ENCODE data around the gene GRHL1.
A peak's percentile ranks its signal among the peaks of the same experiment; 100 is the strongest.

GRHL1 gene

DNA sequence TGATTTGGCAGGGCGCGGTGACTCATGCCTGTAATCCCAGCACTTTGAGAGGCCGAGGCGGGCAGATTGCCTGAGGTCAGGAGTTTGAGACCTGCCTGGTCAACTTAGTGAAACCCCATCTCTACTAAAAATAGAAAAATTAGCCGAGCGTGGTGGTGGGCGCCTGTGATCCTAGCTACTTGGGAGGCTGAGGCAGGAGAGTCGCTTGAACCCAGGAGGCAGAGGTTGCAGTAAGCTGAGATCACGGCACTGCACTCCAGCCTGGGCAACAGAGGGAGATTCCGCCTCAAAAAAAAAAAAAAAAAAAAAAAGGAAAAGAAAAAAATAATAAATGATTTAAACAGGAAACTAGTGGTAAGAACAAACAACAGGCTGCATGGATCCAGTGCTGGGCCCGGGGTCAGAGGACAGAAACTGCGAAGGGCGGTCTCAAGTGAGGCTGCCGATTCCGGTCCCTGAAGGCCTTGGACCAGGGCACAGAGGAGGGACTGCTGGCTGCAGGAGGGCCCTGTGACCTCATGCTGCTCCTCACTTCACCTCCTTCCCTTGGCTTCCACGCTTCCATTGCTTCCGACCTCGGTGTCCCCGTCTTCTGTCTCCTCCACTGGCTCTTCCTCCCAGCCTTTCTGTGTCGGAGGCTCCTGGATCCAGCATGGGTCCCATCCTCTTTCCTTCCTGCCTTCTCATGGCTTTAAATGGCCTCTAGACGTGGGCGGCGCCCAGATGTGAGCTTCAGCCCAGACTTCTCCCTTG, 2.1 kb upstream of the GRHL1 start:
- DNase-seq (ENCODE audit: low read depth), result no peak

DNA sequence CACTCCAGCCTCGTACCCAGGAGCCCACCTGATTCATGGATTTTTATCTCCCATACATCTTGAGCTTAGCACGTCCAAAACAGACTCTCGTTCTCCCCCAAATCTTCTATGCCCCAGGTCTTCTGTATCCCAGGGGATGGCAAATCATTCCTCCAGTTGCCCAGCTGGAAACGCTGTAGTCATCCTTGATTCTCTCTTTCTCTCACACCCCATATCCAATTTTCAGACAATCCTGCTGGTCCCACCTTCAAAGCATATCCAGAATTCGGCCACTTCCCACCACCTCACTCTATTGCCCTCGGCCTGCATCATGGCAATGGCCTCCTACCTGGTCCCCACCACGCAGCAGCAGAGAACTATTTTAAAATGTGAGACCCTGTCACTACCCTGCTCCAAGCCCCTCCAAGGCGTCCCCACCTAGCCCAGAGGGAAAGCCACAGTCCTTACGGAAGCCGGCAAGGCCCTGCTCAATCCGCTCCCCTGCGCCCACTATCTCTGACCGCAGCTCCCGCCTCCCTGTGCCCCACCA, 1.4 kb upstream of the GRHL1 start:
- DNase-seq (ENCODE audit: low read depth), result no peak

DNA sequence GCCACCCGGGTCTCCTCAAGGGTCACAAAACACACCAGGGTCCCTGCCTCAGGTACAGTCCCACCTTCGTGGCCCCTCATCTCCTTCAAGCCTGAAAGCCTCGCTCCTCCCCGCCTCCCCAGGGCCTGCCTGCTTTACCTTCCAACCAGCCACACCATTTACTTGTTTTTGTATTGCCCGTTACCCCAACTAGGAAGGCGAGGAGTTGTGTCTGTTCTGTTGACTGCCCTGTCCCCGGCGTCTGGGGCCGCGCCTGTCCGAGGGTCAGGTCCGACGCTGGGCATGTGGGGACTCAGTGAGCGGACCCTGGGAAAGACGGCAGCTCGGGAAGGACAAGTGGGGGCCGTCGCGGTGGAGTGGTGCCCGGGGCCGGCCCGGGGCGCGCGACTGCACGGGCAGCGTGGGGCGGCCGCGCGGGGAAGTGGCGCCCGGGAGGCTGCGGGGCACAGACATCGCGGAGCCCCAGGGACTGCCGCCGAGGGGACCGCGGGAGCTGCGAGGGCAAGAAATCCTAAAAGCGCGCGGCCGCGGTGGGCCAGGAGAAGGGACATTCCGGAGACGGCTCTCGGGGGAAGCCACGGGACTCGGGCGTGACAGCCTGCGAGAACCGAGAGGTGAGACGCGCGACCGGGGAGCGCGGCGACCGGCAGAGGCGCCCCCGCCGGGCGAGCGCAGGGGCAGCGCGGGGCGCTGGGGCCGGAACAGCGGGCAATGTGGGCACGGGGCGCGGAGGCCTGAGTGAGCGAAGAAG, 797 bp upstream of the GRHL1 start:
- DNase-seq (ENCODE audit: low read depth), result no peak

DNA sequence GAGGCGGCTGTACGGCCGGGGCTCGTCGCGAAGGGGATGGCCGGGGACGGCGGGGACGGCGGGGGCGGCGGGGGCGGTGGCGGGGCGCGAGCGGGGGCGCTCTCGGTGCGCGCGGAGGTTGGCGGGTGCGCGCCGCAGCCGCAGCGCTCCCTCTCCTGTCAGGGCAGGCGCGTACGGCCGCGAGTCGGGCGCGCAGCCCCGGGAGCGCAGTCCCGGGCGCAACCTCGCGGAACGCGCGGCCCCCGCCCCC, 296 bp upstream of the GRHL1 start:
- no peak for DNase-seq (ENCODE audit: low read depth)

DNA sequence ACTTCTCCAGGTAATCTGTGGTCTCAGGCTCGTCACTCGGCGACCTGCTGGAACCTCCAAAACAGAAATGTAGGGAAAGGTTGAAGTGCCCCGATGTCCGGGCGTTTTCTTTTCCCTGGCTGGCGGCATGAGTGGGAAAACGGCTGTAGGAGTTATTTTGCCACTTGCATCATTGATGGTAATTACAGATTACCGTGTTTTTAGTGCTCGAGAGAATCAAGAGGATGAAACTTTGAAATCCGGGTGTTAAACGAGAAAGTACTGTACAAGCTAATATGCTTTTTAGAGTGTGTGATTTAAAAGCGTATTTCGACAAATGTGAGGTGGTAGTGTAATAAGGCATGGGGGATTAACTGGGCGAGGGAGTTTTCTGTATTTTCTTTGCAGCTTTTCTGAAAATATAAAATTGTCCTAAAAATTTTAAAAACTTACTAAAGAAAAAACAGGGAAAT, 819 bp downstream of the GRHL1 start:
- DNase-seq (ENCODE audit: low read depth), result no peak

DNA sequence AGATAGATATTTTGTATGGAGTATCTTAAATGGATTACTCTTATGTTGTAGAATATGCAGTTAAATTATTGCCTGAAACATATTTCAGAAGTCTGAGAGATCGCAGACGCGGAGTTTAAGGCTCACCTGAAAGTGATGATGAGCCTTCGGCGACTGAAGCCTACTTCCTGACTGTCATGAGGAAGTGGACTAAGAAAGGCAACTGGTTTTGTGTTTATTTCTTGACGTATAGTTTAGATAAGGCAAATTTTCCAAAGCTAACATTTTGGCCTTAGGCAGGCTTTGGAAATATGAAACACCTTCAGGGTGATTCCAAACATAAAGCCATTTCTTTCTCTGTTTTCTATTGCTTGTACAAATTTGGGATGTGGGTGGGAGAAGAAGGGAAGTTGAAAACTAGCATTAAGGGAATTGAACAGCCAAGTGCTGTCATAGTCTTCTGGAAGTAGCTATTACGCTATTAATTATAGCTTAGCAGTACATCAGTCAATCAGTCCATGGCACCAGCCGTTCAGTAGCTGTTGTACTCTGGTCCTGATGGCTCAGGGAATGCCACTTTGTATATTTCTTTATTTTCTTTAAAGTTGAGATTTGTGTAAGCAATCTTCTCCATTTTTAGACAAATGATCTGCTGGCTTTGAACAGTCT, 1.5 kb downstream of the GRHL1 start:
- no peak for DNase-seq (ENCODE audit: low read depth)

DNA sequence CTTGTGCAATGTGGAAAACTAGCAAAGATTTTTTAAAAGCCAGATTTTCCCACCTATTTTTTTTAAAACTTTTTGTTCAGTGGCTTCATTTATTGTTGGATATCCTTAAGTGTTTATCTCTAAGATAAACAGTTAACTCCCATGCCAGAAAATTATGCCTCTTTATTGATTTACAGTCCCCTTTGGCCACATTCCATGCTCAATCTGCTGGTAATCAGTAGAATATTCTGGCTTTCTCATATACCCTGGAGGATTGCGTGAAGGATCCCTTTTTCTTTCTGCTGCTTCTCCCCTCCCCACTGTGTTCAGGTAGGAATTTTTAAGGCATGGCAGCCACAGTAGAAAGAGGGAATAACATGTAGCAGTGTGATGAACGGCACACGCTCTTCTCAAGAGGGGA, 2.6 kb downstream of the GRHL1 start:
- DNase-seq (ENCODE audit: low read depth), result no peak

DNA sequence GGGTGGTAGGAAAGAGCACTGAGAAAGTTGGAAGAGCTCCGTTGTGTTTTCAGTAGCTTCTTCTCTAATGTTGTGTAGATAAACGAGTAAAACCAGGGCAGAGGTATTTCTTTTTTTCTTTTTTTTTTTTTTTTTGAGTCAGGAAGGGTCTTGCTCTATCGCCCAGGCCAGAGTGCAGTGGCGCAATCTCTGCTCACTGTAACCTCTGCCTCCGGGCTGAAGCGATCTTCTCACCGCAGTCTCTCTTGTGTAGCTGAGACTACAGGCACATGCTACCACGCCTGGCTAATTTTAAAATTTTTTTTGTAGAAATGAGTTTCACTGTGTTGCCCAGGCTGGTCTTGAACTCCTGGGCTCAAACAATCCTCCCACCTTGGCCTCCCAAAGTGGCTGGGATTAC, 6.6 kb downstream of the GRHL1 start:
- DNase-seq (ENCODE audit: low read depth), result no peak

DNA sequence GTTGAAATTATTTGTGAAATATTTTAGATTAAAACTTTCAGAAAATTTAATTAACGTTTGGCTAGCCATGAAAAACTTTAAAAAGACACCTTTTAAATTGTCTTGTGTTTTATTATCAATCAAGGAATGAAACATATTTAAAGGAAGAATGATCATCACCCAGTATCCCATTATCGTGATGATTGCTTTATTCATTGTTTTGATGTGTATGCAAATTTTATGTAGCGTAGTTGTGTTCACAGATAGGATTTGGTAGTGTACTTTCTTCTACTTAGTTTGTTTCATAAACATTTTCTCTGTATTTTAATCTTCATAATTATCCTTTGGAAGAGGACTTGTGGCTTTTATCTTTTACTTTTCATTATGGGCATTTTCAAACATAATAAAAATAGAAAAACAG, 7.8 kb downstream of the GRHL1 start:
- no peak for DNase-seq (ENCODE audit: low read depth)

DNA sequence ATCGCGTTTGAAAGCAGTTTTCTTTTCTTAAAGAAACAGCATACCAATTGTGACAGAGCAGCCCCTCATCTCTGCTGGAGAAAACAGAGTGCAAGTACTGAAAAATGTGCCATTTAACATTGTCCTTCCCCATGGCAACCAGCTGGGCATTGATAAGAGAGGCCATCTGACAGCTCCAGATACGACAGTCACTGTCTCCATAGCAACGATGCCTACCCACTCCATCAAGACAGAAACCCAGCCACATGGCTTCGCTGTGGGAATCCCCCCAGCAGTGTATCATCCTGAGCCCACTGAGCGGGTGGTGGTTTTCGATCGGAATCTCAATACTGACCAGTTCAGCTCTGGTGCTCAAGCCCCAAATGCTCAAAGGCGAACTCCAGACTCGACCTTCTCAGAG, 9.5 kb downstream of the GRHL1 start:
- DNase-seq (ENCODE audit: low read depth), result no peak

DNA sequence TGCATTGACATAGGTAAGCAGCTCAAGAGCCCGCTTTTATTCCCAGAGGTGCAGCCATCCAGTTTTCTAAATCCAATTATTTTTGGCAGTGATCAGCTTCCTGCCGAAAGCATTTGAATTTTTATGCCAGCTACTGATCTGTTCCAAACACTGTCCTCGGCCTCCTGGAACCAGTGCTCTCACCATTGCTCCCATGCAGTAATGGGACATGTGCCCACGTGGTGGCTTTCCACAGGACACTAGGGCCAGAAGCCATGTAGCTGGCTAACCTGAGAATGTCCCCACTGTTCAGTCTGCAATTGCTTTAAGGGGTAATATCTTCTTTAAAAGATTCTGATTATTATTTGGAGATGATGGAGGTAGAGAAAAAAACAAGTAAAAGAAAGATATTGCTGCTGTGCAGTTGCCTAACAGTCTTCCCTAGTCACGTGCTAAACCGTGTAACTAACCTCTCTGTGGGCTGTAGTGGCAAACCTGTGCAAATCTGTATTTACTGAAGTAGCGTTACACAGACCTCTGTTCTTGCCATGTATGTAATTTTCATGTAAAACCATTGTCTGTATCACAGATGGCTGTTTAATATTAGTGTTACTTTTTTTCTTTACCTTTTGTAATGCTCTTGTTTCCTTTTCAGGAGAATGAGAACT, 13.0 kb downstream of the GRHL1 start:
- DNase-seq (ENCODE audit: low read depth), result no peak

DNA sequence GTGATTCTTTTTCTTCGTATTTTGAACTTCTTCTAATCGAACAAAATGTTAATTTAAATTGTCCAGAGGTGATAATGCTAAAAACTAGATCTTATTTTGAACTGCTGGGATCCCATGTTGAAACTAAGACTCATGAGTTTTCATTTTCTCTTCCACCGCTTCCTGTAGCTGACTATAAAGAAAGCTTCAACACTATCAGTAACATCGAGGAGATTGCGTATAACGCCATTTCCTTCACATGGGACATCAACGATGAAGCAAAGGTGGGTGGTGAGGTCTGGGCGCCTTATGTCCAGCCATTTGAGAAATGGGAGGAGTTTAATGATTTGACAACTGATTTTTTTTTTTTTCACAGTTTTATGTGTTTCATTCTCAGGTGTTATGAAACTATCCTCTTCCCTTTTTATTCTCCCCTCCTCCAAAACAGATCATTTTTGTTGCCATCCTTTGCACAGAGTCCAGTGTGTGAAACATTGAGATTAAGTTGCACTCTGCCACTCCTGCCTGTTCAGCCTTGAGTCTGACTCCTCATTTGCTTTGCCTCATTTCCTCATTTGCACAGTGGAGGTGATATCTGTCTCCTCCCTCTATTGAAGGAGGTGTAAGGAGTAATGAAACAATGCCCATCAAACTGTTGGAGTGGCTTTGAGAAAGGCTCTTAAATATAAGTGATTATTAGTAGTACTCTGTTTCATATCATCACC, 13.8 kb downstream of the GRHL1 start:
- DNase-seq (ENCODE audit: low read depth), result no peak

DNA sequence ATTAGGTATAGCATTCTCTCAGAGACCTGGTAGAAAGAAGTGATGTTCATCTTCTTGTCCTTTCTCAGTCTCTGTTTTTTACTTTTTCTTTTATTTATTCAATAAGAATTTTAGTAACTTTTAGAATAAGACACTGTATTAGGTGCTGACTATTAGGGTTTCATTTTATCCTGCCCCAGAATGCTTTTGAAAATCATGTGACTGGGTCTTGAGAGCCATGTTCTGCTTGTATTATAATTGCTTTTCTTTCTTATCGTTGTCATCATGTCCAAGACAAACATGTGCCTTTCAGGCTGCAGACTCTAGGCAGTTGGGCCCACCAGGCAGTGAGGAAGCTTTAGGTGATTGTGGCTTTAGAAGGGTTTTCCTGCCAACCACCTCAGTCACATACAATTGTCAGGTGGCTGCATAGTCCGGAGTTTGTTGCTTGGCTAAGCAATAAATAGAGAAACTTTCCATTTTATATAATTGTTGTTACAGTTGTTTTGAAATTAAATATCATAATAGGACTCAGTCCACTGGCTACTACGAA, 15.1 kb downstream of the GRHL1 start:
- no peak for DNase-seq (ENCODE audit: low read depth)

DNA sequence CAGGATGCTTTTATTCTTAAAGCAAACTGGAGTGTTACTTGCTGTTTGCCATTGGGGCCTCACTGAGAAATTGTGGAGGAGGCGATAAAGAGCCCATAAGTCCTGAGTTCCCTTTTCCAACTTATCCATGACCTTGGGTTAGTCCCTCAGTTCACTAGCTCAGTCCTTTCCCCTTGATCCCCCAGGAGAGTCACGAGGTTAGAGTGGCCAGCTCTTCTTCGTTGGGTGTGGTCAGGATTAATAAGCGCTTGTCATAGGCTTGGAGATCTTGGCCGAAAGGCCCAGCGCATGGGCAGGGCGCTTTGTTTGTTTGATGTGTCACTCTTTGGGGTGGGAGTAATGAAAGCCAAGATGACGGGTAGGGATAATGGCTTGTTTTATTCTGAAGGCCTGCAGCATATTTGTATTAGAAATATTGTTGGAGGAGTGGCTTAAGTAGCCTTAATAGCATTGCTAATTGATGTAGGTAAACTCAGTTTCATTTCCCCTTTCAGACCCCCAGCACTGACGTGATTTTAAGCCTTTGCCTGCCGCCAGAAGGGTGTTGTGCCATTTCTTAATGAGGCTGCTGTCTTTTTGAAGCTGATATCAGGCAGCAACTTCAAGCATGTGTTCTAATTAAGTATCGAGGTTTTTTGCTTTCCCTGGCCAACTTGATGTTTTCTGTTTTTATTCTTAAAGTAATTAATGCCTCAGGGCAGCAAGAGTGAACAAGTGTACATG, 15.7 kb downstream of the GRHL1 start:
- no peak for DNase-seq (ENCODE audit: low read depth)

DNA sequence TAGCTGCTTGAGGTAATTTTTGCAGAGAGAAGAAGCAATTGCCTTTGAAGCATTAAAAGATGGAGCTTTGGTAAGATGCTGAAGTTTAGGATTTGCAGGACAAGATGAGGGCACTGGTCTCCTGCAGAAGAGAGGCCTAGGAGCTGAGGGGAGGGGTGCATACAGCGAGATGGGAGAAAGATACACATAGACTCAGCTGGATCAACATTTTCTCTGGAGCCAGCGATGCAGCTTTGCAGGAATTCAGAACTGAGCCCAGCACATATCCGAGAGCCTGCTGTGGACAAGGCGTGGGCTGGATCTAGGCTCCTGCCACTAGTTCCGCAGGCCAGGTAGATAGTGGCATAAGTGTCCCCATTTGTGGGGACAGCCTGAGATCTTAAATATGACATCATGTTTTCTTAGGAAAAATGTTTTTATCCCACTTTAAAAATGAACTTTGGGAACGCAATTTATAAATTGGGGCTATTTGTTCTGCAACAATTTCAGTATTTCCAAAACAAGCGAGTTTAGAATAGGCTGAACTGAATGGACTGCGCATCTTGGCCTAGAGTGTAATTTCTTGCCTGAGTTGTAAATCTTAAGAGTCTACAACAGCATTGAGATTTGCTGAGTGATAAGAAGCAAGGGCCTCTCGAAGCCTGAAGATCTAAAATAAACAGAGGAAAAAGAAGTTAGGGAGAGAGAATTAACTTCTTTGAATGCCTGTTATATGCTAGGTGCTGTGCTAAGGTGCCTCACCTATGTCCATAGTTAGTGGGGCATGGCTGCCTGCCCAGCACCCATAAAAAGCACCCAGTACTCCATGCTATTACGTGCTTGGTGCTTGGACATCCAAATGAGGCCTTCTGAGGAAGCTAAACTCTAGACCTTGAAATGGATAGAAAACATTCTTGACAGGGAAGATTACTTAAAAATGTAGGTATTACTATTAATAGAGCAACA, 17.3 kb downstream of the GRHL1 start:
- no peak for DNase-seq (ENCODE audit: low read depth)

DNA sequence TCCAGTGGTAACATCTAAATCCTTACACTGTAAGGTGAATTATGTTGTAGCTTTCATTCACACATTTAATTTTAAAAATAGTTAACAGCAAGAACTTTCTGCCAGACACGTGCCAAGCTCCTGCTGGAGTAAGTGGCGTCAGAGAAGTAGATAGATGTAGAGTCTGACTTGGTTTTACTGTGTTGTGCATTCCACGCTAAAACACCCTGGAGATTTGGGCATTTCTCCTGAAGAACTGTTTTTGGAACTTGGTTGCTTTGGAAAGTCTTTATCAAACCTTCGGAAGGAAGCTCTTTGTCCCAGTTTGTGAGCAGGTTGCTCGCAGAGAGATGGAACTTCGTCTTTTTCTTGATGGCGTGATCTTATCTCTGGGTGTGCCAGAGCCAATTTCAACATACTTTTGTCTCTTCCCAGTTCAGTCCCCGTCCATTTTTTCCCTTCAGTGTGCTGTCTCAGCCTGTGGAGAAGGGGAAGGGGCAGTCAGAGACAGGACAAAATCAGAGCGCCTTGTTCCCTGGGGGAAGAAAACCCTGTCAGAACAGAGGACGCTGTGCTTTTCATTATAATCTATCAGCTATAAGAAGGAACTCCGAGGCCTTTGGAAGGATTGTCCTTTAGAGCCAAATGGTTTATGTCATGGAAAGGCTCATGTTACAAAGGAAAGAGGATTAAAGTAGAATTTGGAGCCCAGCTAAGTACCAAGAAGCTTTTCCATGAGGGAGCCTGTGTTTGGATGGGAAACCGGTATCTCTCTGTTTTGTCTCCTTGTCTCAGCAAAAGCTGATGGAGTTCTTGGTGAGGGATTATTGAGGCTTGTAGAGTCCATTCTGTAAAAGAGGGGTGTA, 18.9 kb downstream of the GRHL1 start:
- no peak for DNase-seq (ENCODE audit: low read depth)

DNA sequence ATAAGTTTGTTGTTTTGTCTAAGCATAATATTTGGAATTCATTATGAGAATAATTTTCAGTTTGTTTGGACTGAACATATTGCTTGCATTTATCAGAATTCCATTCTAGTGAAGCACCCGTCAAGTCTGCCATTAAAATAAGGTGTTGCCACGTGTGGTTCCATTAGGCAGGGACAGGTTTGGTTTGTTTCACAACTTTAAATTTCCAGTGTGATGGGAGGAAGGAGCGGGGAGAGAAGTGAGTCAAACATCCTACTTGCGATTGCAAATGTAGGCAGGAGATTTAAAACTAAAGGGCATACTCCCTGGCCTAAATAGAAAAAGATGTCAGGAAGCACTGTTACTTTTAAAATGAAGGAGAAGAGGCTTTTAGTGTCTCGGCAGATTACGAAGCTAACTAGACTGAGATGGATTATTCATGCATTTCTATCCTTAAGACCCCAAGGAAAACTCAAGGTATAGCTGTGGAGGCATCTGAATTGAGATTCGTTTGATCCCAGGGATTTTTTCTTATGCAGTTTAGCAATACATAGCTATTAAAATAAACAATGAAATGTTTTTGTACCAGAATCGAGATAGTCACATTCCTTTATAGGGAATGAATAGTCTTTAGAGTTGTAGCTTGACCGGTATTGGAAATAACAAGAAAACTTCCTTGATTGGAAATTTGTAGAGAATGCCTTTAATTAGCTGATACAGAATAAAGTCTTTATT, 19.8 kb downstream of the GRHL1 start:
- DNase-seq (ENCODE audit: low read depth), result peak; percentile 48

DNA sequence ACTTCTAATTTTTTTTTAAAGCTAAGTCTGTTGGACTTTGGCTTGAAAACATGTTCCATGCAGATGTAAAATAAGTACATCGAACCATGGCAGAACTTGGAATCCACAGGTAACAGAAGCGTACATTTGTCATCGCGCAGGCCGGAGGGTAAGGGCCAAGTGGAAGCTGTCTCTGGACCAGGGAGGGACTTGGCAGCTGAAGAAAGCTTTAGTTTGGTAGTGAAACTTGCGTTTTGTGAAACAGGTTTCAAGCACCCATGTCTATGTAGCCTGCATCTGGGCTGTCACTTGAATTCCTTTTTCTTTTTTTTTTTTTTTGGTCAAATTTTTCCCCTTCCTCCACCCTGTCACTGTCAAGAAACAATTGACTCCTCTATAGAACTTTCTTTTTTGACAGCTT, 20.4 kb downstream of the GRHL1 start:
- no peak for DNase-seq (ENCODE audit: low read depth)
